Gastroesophageal sphincter (tissue), 4 donors: Measurements from ENCODE around the gene TDRD9. TPM values are rescaled to one million over a fixed set of nuclear protein-coding genes. Genes with fewer than 3 reads are reported as not detected.

ENCODE experiments used
- ATAC-seq: fragments of 150-250 bp; one replicate; pipeline ENCODE4 v1.9.1; 2016; ENCODE audit warnings: mild to moderate bottlenecking, moderate library complexity
- H3K27ac ChIP-seq, 4 donors: fragments of 200-600 bp; sonication (generic) in 3 of 4; 1 replicate in 3 of 4; 2 replicates in 1 of 4; pipeline ENCODE4 v1.5.1; 2016 to 2019
- H3K27me3 ChIP-seq: fragments of 200-600 bp; sonication (generic); one replicate; pipeline ENCODE4 v1.5.1; 2019
- H3K36me3 ChIP-seq, 2 donors: fragments of 200-600 bp; sonication (generic); one replicate each; pipeline ENCODE4 v1.5.1; 2019; ENCODE audit warnings: control low read depth in 1 of 2
- H3K4me1 ChIP-seq, 3 donors: fragments of 200-600 bp; sonication (generic); 1 replicate in 2 of 3; 2 replicates in 1 of 3; pipeline ENCODE4 v1.5.1; 2016 to 2019; ENCODE audit warnings: control low read depth in 2 of 3
- H3K4me3 ChIP-seq, 2 donors: fragments of 200-600 bp; sonication (generic); one replicate each; pipeline ENCODE4 v1.5.1; 2019; ENCODE audit warnings: mild to moderate bottlenecking in 1 of 2, moderate library complexity in 1 of 2
- H3K9me3 ChIP-seq, 3 donors: fragments of 200-600 bp; sonication (generic); one replicate each; pipeline ENCODE4 v1.5.1; 2017 to 2019; ENCODE audit warnings: control low read depth in 2 of 3
- EP300 ChIP-seq: sonication (generic); formaldehyde crosslinking; IDR thresholded peaks from one replicate; pipeline ENCODE4 v1.6.1; 2017; ENCODE audit warnings: antibody characterized with exemption, mild to moderate bottlenecking
- POLR2A ChIP-seq, 2 donors: fragments of 450-650 bp; IDR thresholded peaks; one replicate each; pipeline ENCODE4 v1.6.1; 2017; ENCODE audit warnings: antibody characterized with exemption in 2 of 2, mild to moderate bottlenecking in 2 of 2, moderate library complexity in 1 of 2
- POLR2AphosphoS5 ChIP-seq: sonication (generic); formaldehyde crosslinking; IDR thresholded peaks from one replicate; pipeline ENCODE4 v1.6.1; 2017; ENCODE audit warnings: antibody characterized with exemption
- WGBS, 2 donors: methylation state at CpG; one replicate each; pipeline ENCODE4 v1.1.5; 2018; ENCODE audit warnings: low coverage in 1 of 2; 5-methylcytosine and 5-hydroxymethylcytosine counted together
- total RNA-seq, 4 donors: library from RNA; depleted of rRNA; stranded (reverse); fragments of >200 nt; gene quantifications; one replicate each; pipeline ENCODE4 v1.1.0, GENCODE V29; 2016
- TF ChIP-seq, protein P1 (sequence below), 4 experiments: fragments of 200-600 bp in 2 of 4; fragments of 450-650 bp in 2 of 4; sonication (generic) in 1 of 4; IDR thresholded peaks; one replicate each; pipeline ENCODE4 v1.5.1; 2017 to 2019; ENCODE audit warnings: antibody characterized with exemption in 4 of 4, mild to moderate bottlenecking in 2 of 4, moderate library complexity in 2 of 4

Gene TDRD9
- total RNA-seq, 4 donors from 2014 or later: 1.6 to 5.4 (median 2.3) TPM

DNA sequence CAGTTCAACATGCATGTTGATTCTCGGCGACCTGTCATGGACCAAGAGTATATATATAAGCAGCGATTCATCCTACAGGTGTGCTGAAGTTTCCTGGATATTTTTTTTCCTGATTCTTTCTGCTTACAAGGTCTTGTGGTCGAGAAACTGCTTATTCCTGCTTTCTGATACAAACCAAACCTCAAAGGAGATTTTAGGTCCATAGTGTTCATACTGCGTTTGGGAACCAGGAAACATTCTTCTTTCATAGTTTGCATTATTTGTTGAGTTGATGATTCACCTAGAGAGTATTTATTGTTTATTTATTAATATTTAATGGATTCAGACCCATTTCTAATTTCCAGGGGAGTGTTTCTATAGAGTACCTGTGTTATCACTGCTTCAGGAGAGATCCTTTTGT, 86.5 kb downstream of the TDRD9 start:
- no peak overlapping the region for H3K27ac ChIP-seq
- no peak overlapping the region for H3K4me3 ChIP-seq
- ATAC-seq: no peak
- TF ChIP-seq EP300: no peak
- TF ChIP-seq POLR2A (IDR thresholded peaks at IDR 0.05): no peak
- TF ChIP-seq POLR2AphosphoS5: no peak
- TF ChIP-seq, protein P1, sequence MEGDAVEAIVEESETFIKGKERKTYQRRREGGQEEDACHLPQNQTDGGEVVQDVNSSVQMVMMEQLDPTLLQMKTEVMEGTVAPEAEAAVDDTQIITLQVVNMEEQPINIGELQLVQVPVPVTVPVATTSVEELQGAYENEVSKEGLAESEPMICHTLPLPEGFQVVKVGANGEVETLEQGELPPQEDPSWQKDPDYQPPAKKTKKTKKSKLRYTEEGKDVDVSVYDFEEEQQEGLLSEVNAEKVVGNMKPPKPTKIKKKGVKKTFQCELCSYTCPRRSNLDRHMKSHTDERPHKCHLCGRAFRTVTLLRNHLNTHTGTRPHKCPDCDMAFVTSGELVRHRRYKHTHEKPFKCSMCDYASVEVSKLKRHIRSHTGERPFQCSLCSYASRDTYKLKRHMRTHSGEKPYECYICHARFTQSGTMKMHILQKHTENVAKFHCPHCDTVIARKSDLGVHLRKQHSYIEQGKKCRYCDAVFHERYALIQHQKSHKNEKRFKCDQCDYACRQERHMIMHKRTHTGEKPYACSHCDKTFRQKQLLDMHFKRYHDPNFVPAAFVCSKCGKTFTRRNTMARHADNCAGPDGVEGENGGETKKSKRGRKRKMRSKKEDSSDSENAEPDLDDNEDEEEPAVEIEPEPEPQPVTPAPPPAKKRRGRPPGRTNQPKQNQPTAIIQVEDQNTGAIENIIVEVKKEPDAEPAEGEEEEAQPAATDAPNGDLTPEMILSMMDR (IDR thresholded peaks at IDR 0.05): no peak
- no peaks in the 10 kb centered on the region for H3K36me3 ChIP-seq
- H3K4me1 ChIP-seq: no peaks in the 10 kb centered on the region
- WGBS, 2 donors: 85 to 92% methylated on average over 5 of the region's 5 CpGs
- no peaks in the 10 kb centered on the region for H3K9me3 ChIP-seq
- no peaks in the 10 kb centered on the region for H3K27me3 ChIP-seq

DNA sequence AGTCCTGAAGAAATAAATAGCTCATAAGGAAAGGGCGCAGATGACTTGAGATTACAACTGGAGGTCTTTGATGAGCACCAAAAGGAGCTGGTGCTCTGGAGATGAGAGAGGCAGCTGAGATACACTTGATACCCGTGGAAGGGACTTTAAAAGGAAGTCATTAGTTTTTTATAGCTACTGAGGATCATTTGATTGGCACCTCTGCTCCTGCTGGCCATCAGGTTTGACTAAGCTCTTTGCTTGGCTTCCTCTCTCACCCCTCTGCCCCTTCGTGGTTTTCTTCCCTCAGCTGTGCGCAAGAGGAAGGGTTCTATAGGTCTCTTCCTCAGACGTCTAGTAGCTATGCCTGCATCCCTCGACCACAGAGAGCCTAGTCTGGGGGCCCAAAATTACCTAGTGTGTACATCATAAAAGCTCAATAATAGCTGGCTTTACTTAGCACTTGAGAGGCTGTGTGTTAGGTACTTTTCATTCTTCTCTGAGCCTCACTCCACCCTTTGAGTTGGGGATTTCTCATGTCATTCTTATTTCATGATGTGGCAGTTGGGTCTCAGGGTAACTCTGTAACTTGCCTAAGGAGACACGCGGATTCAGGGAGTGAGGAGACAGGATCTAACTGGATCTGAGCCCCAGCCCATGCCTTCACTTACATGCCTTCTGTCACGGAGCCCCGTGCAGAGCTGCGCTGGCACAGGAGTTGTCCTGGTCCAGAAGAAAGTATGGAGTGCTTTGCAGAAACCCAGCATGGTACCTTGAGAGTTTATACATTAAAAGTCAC, 88.8 kb downstream of the TDRD9 start:
- Histone ChIP-seq H3K36me3 (no peaks in the 10 kb centered on the region), H3K27me3 (peaks cover 15% of the 10 kb centered on the region), H3K27ac (no peak overlapping the region), H3K9me3 (no peaks in the 10 kb centered on the region), H3K4me3 (no peak overlapping the region), H3K4me1 (no peaks in the 10 kb centered on the region)
- TF ChIP-seq POLR2A (IDR thresholded peaks at IDR 0.05) (no peak), EP300 (no peak), POLR2AphosphoS5 (no peak)
- TF ChIP-seq, protein P1 (IDR thresholded peaks at IDR 0.05): no peak
- ATAC-seq: no peak
- 59 to 76% methylated on average over 8 to 9 of the region's 11 CpGs for WGBS, 2 donors

DNA sequence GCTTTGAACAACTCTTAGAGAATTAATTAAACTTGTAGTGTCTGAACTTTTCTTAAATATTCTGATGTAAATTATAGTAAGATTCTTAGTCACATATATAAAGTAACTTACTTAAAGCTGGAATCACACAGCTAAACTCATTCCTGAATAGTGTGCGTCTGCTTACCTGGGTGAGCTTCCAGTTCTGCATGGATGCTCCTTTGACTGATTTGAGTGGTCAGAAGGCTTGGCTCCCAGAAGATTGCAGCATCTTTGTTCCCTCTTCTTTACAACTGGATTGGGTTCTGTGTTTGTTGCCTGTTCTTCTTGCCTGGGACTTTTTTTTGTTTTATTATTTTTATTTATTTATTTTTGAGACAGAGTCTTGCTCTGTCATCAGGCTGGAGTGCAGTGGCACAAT, 90.8 kb downstream of the TDRD9 start:
- H3K9me3 ChIP-seq: no peaks in the 10 kb centered on the region
- H3K4me1 ChIP-seq: no peaks in the 10 kb centered on the region
- no peak for ATAC-seq
- H3K27ac ChIP-seq: no peak overlapping the region
- H3K36me3 ChIP-seq: no peaks in the 10 kb centered on the region
- H3K4me3 ChIP-seq: no peak overlapping the region
- 94 to 100% methylated on average over 1 of the region's 1 CpG for WGBS, 2 donors
- no peak for TF ChIP-seq POLR2AphosphoS5
- no peak for TF ChIP-seq POLR2A (IDR thresholded peaks at IDR 0.05)
- no peak for TF ChIP-seq EP300
- TF ChIP-seq, protein P1 (IDR thresholded peaks at IDR 0.05): no peak
- H3K27me3 ChIP-seq: peaks cover 20% of the 10 kb centered on the region

DNA sequence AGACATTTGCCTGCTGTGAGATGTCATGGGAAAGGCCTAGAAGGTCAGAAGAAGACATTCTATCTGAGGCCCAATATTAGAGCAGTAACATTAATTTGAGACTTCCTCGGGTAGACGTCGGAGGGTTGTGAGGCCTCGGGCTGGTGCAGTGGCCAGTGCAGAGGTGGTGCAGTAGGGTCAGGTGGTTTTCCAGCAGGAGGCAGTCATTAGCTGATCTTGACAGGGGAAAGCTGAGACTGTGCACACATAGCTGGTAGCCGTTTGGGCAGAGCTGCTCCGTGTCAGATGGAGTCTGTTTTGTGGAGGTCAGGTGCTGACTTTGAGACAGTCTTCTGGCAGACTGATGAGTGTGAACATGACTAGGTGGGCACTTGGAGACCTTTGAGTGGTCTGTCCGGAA, 91.5 kb downstream of the TDRD9 start:
- no peak for ATAC-seq
- H3K4me3 ChIP-seq: no peak overlapping the region
- no peaks in the 10 kb centered on the region for H3K36me3 ChIP-seq
- no peak overlapping the region for H3K27ac ChIP-seq
- H3K27me3 ChIP-seq: peaks cover 20% of the 10 kb centered on the region
- H3K4me1 ChIP-seq: no peaks in the 10 kb centered on the region
- no peaks in the 10 kb centered on the region for H3K9me3 ChIP-seq
- TF ChIP-seq, protein P1 (IDR thresholded peaks at IDR 0.05): no peak
- TF ChIP-seq POLR2AphosphoS5 (no peak), EP300 (no peak), POLR2A (IDR thresholded peaks at IDR 0.05) (no peak)
- 50 to 71% methylated on average over 2 to 7 of the region's 7 CpGs for WGBS, 2 donors

DNA sequence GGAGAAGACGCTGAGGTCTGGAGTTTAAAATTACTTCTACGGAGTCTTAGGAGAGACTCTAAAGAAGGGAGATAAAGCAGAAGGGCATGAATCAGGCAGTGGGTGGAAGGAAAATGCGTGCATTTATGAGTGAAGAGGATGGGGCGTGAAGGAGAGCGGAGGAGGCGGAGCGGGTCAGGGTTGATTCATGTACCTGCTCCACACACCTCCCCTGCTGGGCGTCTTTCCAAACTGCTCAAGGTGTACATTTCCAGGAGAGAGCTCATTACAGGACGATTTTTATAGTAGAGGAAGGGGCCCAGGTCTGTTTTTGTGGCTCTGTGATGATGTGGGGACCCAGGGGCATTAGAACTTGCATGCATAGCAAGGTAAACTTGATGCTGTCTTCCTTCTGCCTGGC, 92.2 kb downstream of the TDRD9 start:
- peaks cover 26% of the 10 kb centered on the region for H3K27me3 ChIP-seq
- WGBS, 2 donors: 79 to 80% methylated on average over 7 to 9 of the region's 9 CpGs
- ATAC-seq: no peak

More for the DNA sequence above, 92.2 kb downstream of the TDRD9 start:
- Histone ChIP-seq H3K4me1 (no peaks in the 10 kb centered on the region), H3K36me3 (no peaks in the 10 kb centered on the region), H3K9me3 (no peaks in the 10 kb centered on the region), H3K4me3 (no peak overlapping the region), H3K27ac (no peak overlapping the region)
- TF ChIP-seq EP300 (no peak), POLR2A (IDR thresholded peaks at IDR 0.05) (no peak), POLR2AphosphoS5 (no peak)
- TF ChIP-seq, protein P1 (IDR thresholded peaks at IDR 0.05): no peak
